Right atrium auricular region (tissue), 2 donors: ENCODE measurements around the gene ANKRD1. TPM values are rescaled to one million over a fixed set of nuclear protein-coding genes. Genes with fewer than 3 reads are reported as not detected.

Source experiments
- DNase-seq: peaks from one replicate; pipeline ENCODE4 v3.0.0-alpha.2; 2019; ENCODE audit warnings: low spot score
- H3K27ac ChIP-seq, 2 donors: fragments of 200-600 bp; sonication (generic); 1 replicate in 1 of 2; 2 replicates in 1 of 2; pipeline ENCODE4 v1.5.1; 2016 to 2019
- H3K27me3 ChIP-seq, 2 donors: fragments of 200-600 bp; sonication (generic); one replicate each; pipeline versions ENCODE4 v1.5.1 to v1.6.0; 2017 to 2019
- H3K36me3 ChIP-seq: fragments of 200-600 bp; sonication (generic); one replicate; pipeline ENCODE4 v1.5.1; 2016
- H3K4me1 ChIP-seq, 2 donors: fragments of 200-600 bp; sonication (generic); one replicate each; pipeline versions ENCODE4 v1.5.1 to v1.6.0; 2017 to 2019
- H3K4me3 ChIP-seq, 2 donors: fragments of 200-600 bp; sonication (generic); 1 replicate in 1 of 2; 2 replicates in 1 of 2; pipeline ENCODE4 v1.5.1; 2017 to 2019; ENCODE audit warnings: mild to moderate bottlenecking in 1 of 2, moderate library complexity in 1 of 2
- H3K9me3 ChIP-seq, 2 donors: fragments of 200-600 bp; sonication (generic); one replicate each; pipeline ENCODE4 v1.5.1; 2019
- CTCF ChIP-seq, 2 donors: fragments of 200-600 bp; sonication (generic); IDR thresholded peaks; one replicate each; pipeline ENCODE4 v1.5.1; 2019; ENCODE audit warnings: antibody characterized with exemption in 2 of 2
- total RNA-seq, 2 donors: library from RNA; depleted of rRNA; stranded (reverse); fragments of >200 nt; gene quantifications; one replicate each; pipeline ENCODE4 v1.1.0, GENCODE V29; 2016

ANKRD1 gene
- total RNA-seq, 2 donors from 2014 or later: 3,842 to 8,672 TPM

- Histone ChIP-seq H3K9me3 (no peaks in the 10 kb centered on the region), H3K4me3 (no peak overlapping the region), H3K27me3 (no peaks in the 10 kb centered on the region), H3K36me3 (no peaks in the 10 kb centered on the region), H3K4me1 (peaks cover 0 to 10% of the 10 kb centered on the region in 2 donors), H3K27ac (no peak overlapping the region)
- DNase-seq: no peak
- no peak for TF ChIP-seq CTCF (IDR thresholded peaks at IDR 0.05)
These were observed 18.8 kb upstream of the ANKRD1 start for GRCh38 chr10:90939648-90940047.

GRCh38 chr10:90939116-90939515 lies 18.2 kb upstream of the ANKRD1 start:
- no peaks in the 10 kb centered on the region for H3K9me3 ChIP-seq
- H3K27me3 ChIP-seq: no peaks in the 10 kb centered on the region
- H3K4me1 ChIP-seq: peaks cover 0 to 10% of the 10 kb centered on the region in 2 donors
- TF ChIP-seq CTCF (IDR thresholded peaks at IDR 0.05): no peak
- no peaks in the 10 kb centered on the region for H3K36me3 ChIP-seq
- H3K27ac ChIP-seq: no peak overlapping the region
- DNase-seq: no peak
- no peak overlapping the region for H3K4me3 ChIP-seq

GRCh38 chr10:90937645-90938258 lies 16.9 kb upstream of the ANKRD1 start:
- no peak for DNase-seq
- H3K9me3 ChIP-seq: no peaks in the 10 kb centered on the region

GRCh38 chr10:90936276-90936659 lies 15.4 kb upstream of the ANKRD1 start:
- Histone ChIP-seq H3K27ac (peak overlapping the region; percentile 69 to 94), H3K4me3 (peak overlapping the region in 1 of 2 donors; percentile 18), H3K9me3 (no peaks in the 10 kb centered on the region), H3K36me3 (no peaks in the 10 kb centered on the region), H3K4me1 (peaks cover 0 to 21% of the 10 kb centered on the region in 2 donors), H3K27me3 (no peaks in the 10 kb centered on the region)
- TF ChIP-seq CTCF (IDR thresholded peaks at IDR 0.05): no peak
- DNase-seq: no peak

More at GRCh38 chr10:90937645-90938258, 16.9 kb upstream of the ANKRD1 start:
- H3K4me1 ChIP-seq: peaks cover 0 to 10% of the 10 kb centered on the region in 2 donors
- H3K36me3 ChIP-seq: no peaks in the 10 kb centered on the region
- no peak overlapping the region for H3K4me3 ChIP-seq
- no peak for TF ChIP-seq CTCF (IDR thresholded peaks at IDR 0.05)
- H3K27ac ChIP-seq: peak overlapping the region in 1 of 2 donors; percentile 94
- H3K27me3 ChIP-seq: no peaks in the 10 kb centered on the region

GRCh38 chr10:90935581-90936275 lies 14.8 kb upstream of the ANKRD1 start:
- no peak for TF ChIP-seq CTCF (IDR thresholded peaks at IDR 0.05)
- Histone ChIP-seq H3K9me3 (no peaks in the 10 kb centered on the region), H3K27ac (peak overlapping the region; percentile 69 to 94), H3K36me3 (no peaks in the 10 kb centered on the region), H3K4me1 (peaks cover 0 to 27% of the 10 kb centered on the region in 2 donors), H3K27me3 (no peaks in the 10 kb centered on the region), H3K4me3 (peak overlapping the region in 1 of 2 donors; percentile 28)
- DNase-seq: no peak
